ENCODE data around the gene COPB1. TPM values are rescaled to one million over a fixed set of nuclear protein-coding genes. Genes with fewer than 3 reads are reported as not detected.
A peak's percentile ranks its signal among the peaks of the same experiment; 100 is the strongest.

Gene COPB1
- total RNA-seq, 3 donors from 2014 or later (not counting 1 experiment from before 2014, with no cell fraction given), result 77.1 to 83.8 (median 80.4) TPM

DNA sequence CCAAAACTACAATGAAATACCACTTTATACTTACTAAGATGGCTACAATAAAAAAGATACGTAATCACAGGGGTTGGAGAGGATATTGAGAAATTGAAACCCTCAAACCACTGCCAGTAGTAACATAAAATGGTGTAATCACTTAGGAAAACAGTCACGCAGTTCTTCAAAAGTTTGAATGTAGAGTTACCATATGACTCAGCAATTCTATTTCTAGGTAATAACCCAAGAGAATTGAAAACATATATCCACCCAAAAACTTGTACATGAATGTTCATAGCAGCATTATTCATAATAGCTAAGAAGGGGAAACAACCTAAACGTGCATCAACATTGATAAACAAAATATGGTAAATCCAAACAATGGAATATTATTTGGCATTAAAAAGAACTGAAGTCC is 45.0 kb upstream of the COPB1 start:
- no peaks in the 10 kb centered on the region for H3K9me3 Mint-ChIP-seq
- no peak overlapping the region for H3K27ac Mint-ChIP-seq
- H3K9me3 ChIP-seq (ENCODE audit: control insufficient read depth, insufficient read depth, low read length), result no peaks in the 10 kb centered on the region
- 80% methylated on average over 1 of the region's 3 CpGs for whole genome bisulfite sequencing (ENCODE audit: insufficient coverage)
- no peaks in the 10 kb centered on the region for H3K27me3 Mint-ChIP-seq (ENCODE audit: low read depth in 2 of 2)
- H3K4me1 ChIP-seq (ENCODE audit: control insufficient read depth, insufficient read depth, low read length), result no peaks in the 10 kb centered on the region
- intact Hi-C loops (cut with micrococcal nuclease), result no loop called here
- peaks cover 0 to 9% of the 10 kb centered on the region in 2 donors for H3K4me1 Mint-ChIP-seq
- H3K27me3 ChIP-seq (ENCODE audit: control insufficient read depth, insufficient read depth, low read length), result no peaks in the 10 kb centered on the region
- no peak overlapping the region for H3K4me3 Mint-ChIP-seq
- no peak overlapping the region for H3K4me3 ChIP-seq (ENCODE audit: low read length)
- no peak overlapping the region for H3K27ac ChIP-seq (ENCODE audit: low read length)
- no peaks in the 10 kb centered on the region for H3K36me3 ChIP-seq (ENCODE audit: control insufficient read depth, insufficient read depth, low read length)
- H3K36me3 Mint-ChIP-seq, result no peaks in the 10 kb centered on the region
- ATAC-seq (peak; percentile 18 to 55 (median 28)), DNase-seq (no peak)
- no peak for TF ChIP-seq CTCF (IDR thresholded peaks at IDR 0.05)

DNA sequence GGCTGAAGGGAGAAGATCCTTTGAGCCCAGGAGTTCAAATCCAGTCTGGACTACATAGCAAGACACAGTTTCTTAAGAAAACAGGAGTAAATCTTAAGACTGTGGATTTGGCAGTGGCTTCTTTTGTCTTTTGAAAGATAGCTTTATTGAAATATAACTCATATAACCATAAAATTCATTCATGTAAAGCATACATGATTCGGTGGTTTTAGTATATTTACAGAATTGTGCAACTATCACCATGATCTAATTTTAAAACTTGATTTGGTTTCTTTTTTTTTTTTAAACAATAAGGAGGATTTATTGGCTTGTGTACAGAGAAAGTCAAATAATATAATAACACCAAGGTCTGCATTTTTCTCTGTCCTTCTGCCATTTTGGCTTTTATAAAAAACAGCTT is 43.6 kb upstream of the COPB1 start:
- H3K36me3 ChIP-seq (ENCODE audit: control insufficient read depth, insufficient read depth, low read length), result no peaks in the 10 kb centered on the region
- no peak overlapping the region for H3K27ac ChIP-seq (ENCODE audit: low read length)
- H3K4me1 ChIP-seq (ENCODE audit: control insufficient read depth, insufficient read depth, low read length), result no peaks in the 10 kb centered on the region
- peaks cover 0 to 9% of the 10 kb centered on the region in 2 donors for H3K4me1 Mint-ChIP-seq
- intact Hi-C loops (cut with micrococcal nuclease), result no loop called here
- H3K9me3 ChIP-seq (ENCODE audit: control insufficient read depth, insufficient read depth, low read length), result no peaks in the 10 kb centered on the region
- TF ChIP-seq CTCF (IDR thresholded peaks at IDR 0.05), result no peak
- H3K27ac Mint-ChIP-seq, result no peak overlapping the region
- no peaks in the 10 kb centered on the region for H3K36me3 Mint-ChIP-seq
- no peak overlapping the region for H3K4me3 Mint-ChIP-seq
- H3K27me3 ChIP-seq (ENCODE audit: control insufficient read depth, insufficient read depth, low read length), result no peaks in the 10 kb centered on the region
- no peak overlapping the region for H3K4me3 ChIP-seq (ENCODE audit: low read length)
- ATAC-seq (no peak), DNase-seq (no peak)
- no peaks in the 10 kb centered on the region for H3K9me3 Mint-ChIP-seq
- H3K27me3 Mint-ChIP-seq (ENCODE audit: low read depth in 2 of 2), result no peaks in the 10 kb centered on the region
- no CpG with 5 or more reads among the region's 1 CpG for WGBS (ENCODE audit: insufficient coverage)

DNA sequence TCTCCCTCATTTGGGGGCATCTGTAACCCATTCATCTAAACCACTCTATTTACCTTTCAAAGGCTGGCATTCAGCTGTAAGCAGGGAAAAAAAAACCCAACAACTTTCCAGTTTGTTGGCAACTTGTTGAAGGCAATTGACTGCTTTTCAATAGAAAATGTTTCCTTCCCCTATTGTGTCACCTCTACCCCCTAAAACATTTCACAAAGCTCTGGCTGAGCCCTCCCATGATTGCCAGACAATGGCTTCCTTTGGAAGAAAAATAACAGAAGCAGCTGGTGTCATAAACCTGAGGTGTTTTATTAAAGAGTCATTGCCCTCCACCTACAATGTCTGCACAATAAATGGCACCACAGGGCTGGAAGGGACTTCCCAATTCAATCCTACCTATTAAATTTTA is 42.7 kb upstream of the COPB1 start:
- H3K9me3 Mint-ChIP-seq, result no peaks in the 10 kb centered on the region
- H3K36me3 Mint-ChIP-seq, result no peaks in the 10 kb centered on the region
- H3K36me3 ChIP-seq (ENCODE audit: control insufficient read depth, insufficient read depth, low read length), result no peaks in the 10 kb centered on the region
- peaks cover 0 to 9% of the 10 kb centered on the region in 2 donors for H3K4me1 Mint-ChIP-seq
- intact Hi-C loops (cut with micrococcal nuclease), result no loop called here
- DNase-seq, result no peak
- H3K27ac Mint-ChIP-seq, result no peak overlapping the region
- no peak for ATAC-seq
- H3K4me1 ChIP-seq (ENCODE audit: control insufficient read depth, insufficient read depth, low read length), result no peaks in the 10 kb centered on the region
- H3K9me3 ChIP-seq (ENCODE audit: control insufficient read depth, insufficient read depth, low read length), result no peaks in the 10 kb centered on the region
- no peak overlapping the region for H3K4me3 ChIP-seq (ENCODE audit: low read length)
- H3K27ac ChIP-seq (ENCODE audit: low read length), result no peak overlapping the region
- H3K4me3 Mint-ChIP-seq, result no peak overlapping the region
- H3K27me3 Mint-ChIP-seq (ENCODE audit: low read depth in 2 of 2), result no peaks in the 10 kb centered on the region
- TF ChIP-seq CTCF (IDR thresholded peaks at IDR 0.05), result no peak
- no peaks in the 10 kb centered on the region for H3K27me3 ChIP-seq (ENCODE audit: control insufficient read depth, insufficient read depth, low read length)

GRCh38 chr11:14541192-14541947 is 41.8 kb upstream of the COPB1 start:
- no peak for DNase-seq
- no peak overlapping the region for H3K4me3 Mint-ChIP-seq
- H3K27me3 Mint-ChIP-seq (ENCODE audit: low read depth in 2 of 2), result no peaks in the 10 kb centered on the region
- no peaks in the 10 kb centered on the region for H3K9me3 ChIP-seq (ENCODE audit: control insufficient read depth, insufficient read depth, low read length)
- no peaks in the 10 kb centered on the region for H3K27me3 ChIP-seq (ENCODE audit: control insufficient read depth, insufficient read depth, low read length)
- no peaks in the 10 kb centered on the region for H3K36me3 Mint-ChIP-seq
- no peak overlapping the region for H3K4me3 ChIP-seq (ENCODE audit: low read length)
- H3K27ac Mint-ChIP-seq, result peak overlapping the region in 1 of 2 donors; percentile 22
- intact Hi-C loops (cut with micrococcal nuclease), result no loop called here
- H3K4me1 Mint-ChIP-seq, result peaks cover 0 to 9% of the 10 kb centered on the region in 2 donors
- no peak for ATAC-seq
- H3K27ac ChIP-seq (ENCODE audit: low read length), result no peak overlapping the region
- H3K9me3 Mint-ChIP-seq, result no peaks in the 10 kb centered on the region
- H3K4me1 ChIP-seq (ENCODE audit: control insufficient read depth, insufficient read depth, low read length), result no peaks in the 10 kb centered on the region
- TF ChIP-seq CTCF (IDR thresholded peaks at IDR 0.05), result no peak
- no peaks in the 10 kb centered on the region for H3K36me3 ChIP-seq (ENCODE audit: control insufficient read depth, insufficient read depth, low read length)
- 91% methylated on average over 5 of the region's 6 CpGs for WGBS (ENCODE audit: insufficient coverage)
